Measurements from ENCODE around the gene LIMS2.

- TF ChIP-seq CTCF (tag by site-specific recombination; IDR thresholded peaks at IDR 0.05) = no peak
- TF ChIP-seq TCF7L2 (IDR thresholded peaks at IDR 0.05; ENCODE audit: borderline replicate concordance, low read depth, low read length) = no peak
- TF ChIP-seq ZNF280D (tag by site-specific recombination; IDR thresholded peaks at IDR 0.05) = no peak
- no peak for TF ChIP-seq ZNF223 (tag by site-specific recombination; IDR thresholded peaks at IDR 0.05)
- TF ChIP-seq, protein P1, sequence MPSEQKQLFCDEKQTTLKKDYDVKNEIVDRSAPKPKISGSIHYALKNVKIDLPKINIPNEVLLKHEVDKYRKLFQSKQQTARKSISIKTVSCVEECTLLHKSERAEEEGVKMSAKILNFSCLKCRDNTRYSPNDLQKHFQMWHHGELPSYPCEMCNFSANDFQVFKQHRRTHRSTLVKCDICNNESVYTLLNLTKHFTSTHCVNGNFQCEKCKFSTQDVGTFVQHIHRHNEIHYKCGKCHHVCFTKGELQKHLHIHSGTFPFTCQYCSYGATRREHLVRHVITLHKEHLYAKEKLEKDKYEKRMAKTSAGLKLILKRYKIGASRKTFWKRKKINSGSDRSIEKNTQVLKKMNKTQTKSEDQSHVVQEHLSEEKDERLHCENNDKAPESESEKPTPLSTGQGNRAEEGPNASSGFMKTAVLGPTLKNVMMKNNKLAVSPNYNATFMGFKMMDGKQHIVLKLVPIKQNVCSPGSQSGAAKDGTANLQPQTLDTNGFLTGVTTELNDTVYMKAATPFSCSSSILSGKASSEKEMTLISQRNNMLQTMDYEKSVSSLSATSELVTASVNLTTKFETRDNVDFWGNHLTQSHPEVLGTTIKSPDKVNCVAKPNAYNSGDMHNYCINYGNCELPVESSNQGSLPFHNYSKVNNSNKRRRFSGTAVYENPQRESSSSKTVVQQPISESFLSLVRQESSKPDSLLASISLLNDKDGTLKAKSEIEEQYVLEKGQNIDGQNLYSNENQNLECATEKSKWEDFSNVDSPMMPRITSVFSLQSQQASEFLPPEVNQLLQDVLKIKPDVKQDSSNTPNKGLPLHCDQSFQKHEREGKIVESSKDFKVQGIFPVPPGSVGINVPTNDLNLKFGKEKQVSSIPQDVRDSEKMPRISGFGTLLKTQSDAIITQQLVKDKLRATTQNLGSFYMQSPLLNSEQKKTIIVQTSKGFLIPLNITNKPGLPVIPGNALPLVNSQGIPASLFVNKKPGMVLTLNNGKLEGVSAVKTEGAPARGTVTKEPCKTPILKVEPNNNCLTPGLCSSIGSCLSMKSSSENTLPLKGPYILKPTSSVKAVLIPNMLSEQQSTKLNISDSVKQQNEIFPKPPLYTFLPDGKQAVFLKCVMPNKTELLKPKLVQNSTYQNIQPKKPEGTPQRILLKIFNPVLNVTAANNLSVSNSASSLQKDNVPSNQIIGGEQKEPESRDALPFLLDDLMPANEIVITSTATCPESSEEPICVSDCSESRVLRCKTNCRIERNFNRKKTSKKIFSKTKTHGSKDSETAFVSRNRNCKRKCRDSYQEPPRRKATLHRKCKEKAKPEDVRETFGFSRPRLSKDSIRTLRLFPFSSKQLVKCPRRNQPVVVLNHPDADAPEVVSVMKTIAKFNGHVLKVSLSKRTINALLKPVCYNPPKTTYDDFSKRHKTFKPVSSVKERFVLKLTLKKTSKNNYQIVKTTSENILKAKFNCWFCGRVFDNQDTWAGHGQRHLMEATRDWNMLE (tag by site-specific recombination; conservative IDR thresholded peaks at IDR 0.05; ENCODE audit: low read depth) = no peak
- TF ChIP-seq ZNF121 (tag by site-specific recombination; IDR thresholded peaks at IDR 0.05) = no peak
- TF ChIP-seq KLF10 (tag by site-specific recombination; IDR thresholded peaks at IDR 0.05) = no peak
- no peak for TF ChIP-seq BCL11A (tag by site-specific recombination; IDR thresholded peaks at IDR 0.05; ENCODE audit: low read depth)
- TF ChIP-seq REST (tag by site-specific recombination; IDR thresholded peaks at IDR 0.05) = no peak
- no peak for TF ChIP-seq ZNF132 (tag by site-specific recombination; IDR thresholded peaks at IDR 0.05; ENCODE audit: borderline replicate concordance)
- TF ChIP-seq YY1 (tag by site-specific recombination; IDR thresholded peaks at IDR 0.05) = no peak
These were observed 2.7 kb downstream of the LIMS2 start for GRCh38 chr2:127672341-127673224.

Measured in HEK293 (cell line).